Keratinocyte (primary cell): ENCODE results near the gene CST7. TPM values are rescaled to one million over a fixed set of nuclear protein-coding genes. Genes with fewer than 3 reads are reported as not detected.
"Not testable (repeated sequence)": the region's sequence is repeated elsewhere in the genome, so short reads cannot be mapped to it uniquely, and the experiment has no call there.

Experiments
- DNase-seq: peaks from one replicate; pipeline ENCODE4 v3.0.0-alpha.2; 2011; ENCODE audit warnings: low read depth, missing footprints, low spot score
- FAIRE-seq: peaks from 2 replicates; lab custom pipeline; 2011; peaks lifted over from hg19 to GRCh38; lab: Jason Lieb, UNC
- H2AFZ ChIP-seq: 2 replicates; pipeline ENCODE4 v1.6.0; 2012; ENCODE audit warnings: low read length, control low read depth, inconsistent platforms; ENCODE audit not compliant: control insufficient read depth
- H3K27ac ChIP-seq: 2 replicates; pipeline ENCODE4 v1.5.1; 2011; ENCODE audit warnings: low read length; ENCODE audit not compliant: control insufficient read depth, insufficient read depth
- H3K27me3 ChIP-seq: 3 replicates; pipeline ENCODE4 v1.6.0; 2011; ENCODE audit warnings: low read length; ENCODE audit not compliant: control insufficient read depth, insufficient read depth; ENCODE audit errors: extremely low read depth
- H3K36me3 ChIP-seq, 2 experiments: 2 replicates in 1 of 2; 3 replicates in 1 of 2; pipeline ENCODE4 v1.5.1; 2011; ENCODE audit warnings: low read length in 2 of 2, mild to moderate bottlenecking in 1 of 2; ENCODE audit not compliant: control insufficient read depth in 2 of 2, insufficient read depth in 2 of 2; ENCODE audit errors: extremely low read depth in 1 of 2
- H3K4me1 ChIP-seq: 3 replicates; pipeline ENCODE4 v1.5.1; 2011; ENCODE audit warnings: low read length; ENCODE audit not compliant: control insufficient read depth, insufficient read depth; ENCODE audit errors: extremely low read depth
- H3K4me2 ChIP-seq: 3 replicates; pipeline ENCODE4 v1.6.0; 2011; ENCODE audit warnings: low read depth, low read length; ENCODE audit not compliant: control insufficient read depth, insufficient read depth; ENCODE audit errors: extremely low read depth
- H3K4me3 ChIP-seq, 3 experiments: fragments of 200-600 bp in 1 of 3; sonication (generic) in 1 of 3; 2 replicates in 2 of 3; 3 replicates in 1 of 3; pipeline ENCODE4 v1.5.1; 2011 to 2016; ENCODE audit warnings: low read length in 3 of 3, mild to moderate bottlenecking in 3 of 3, control low read depth in 2 of 3, inconsistent platforms in 1 of 3, low read depth in 1 of 3, mixed read lengths in 1 of 3, mixed run types in 1 of 3, moderate library complexity in 1 of 3; ENCODE audit not compliant: control insufficient read depth in 2 of 3, insufficient read depth in 2 of 3; ENCODE audit errors: extremely low read depth in 1 of 3
- H3K79me2 ChIP-seq: 2 replicates; pipeline ENCODE4 v1.6.0; 2012; ENCODE audit warnings: low read length; ENCODE audit not compliant: control insufficient read depth, insufficient read depth
- H3K9ac ChIP-seq: 3 replicates; pipeline ENCODE4 v1.6.0; 2011; ENCODE audit warnings: low read length; ENCODE audit not compliant: control insufficient read depth, insufficient read depth; ENCODE audit errors: extremely low read depth
- H3K9me1 ChIP-seq: 3 replicates; pipeline ENCODE4 v1.6.0; 2011; ENCODE audit warnings: low read length; ENCODE audit not compliant: control insufficient read depth, insufficient read depth; ENCODE audit errors: extremely low read depth
- H3K9me3 ChIP-seq: 2 replicates; pipeline ENCODE4 v1.5.1; 2012; ENCODE audit warnings: low read depth, low read length; ENCODE audit not compliant: control insufficient read depth
- H4K20me1 ChIP-seq: 3 replicates; pipeline ENCODE4 v1.6.0; 2011; ENCODE audit warnings: low read length; ENCODE audit not compliant: control insufficient read depth, insufficient read depth; ENCODE audit errors: extremely low read depth
- CTCF ChIP-seq, 3 experiments: IDR thresholded peaks in 1 of 3; conservative IDR thresholded peaks in 1 of 3; optimal IDR thresholded peaks in 1 of 3; 2 replicates in 2 of 3; 3 replicates in 1 of 3; pipeline versions ENCODE3 to v1.5.1; 2011; ENCODE audit warnings: low read length in 3 of 3, mild to moderate bottlenecking in 3 of 3, moderate library complexity in 2 of 3, control low read depth in 1 of 3, inconsistent platforms in 1 of 3; ENCODE audit not compliant: insufficient read depth in 2 of 3; ENCODE audit errors: extremely low read depth in 1 of 3
- dilution Hi-C: fragments of 300-500 bp; cut with MboI; formaldehyde crosslinking; loops from one replicate; pipeline ENCODE4 v1.7.0; 2020; ENCODE audit warnings: low sequenced_read_pairs; ENCODE audit not compliant: extremely low pct_ligation_motif_present
- polyA plus RNA-seq, 5 experiments: library from polyadenylated mRNA; depleted of rRNA in 3 of 5; stranded (reverse) in 3 of 5; stranded (forward) in 1 of 5; unstranded in 1 of 5; fragments of >200 nt; gene quantifications; 1 replicate in 1 of 5; 2 replicates in 3 of 5; 3 replicates in 1 of 5; pipeline versions ENCODE4 v1.2.1 to v1.2.3, GENCODE V29; 2011 to 2012; ENCODE audit warnings: missing spikeins in 2 of 5, low read depth in 1 of 5, low replicate concordance in 1 of 5

Gene CST7
- polyA plus RNA-seq, 1 donor (not counting 4 experiments of a cell fraction or from before 2014, with no cell fraction given), result not detected

- H3K4me3 ChIP-seq, result no peak overlapping the region
- no peak overlapping the region for H3K9ac ChIP-seq
- no peak overlapping the region for H2AFZ ChIP-seq
- DNase-seq (no peak), FAIRE-seq (no peak)
- H3K4me1 ChIP-seq, result no peaks in the 10 kb centered on the region
- dilution Hi-C loops, result no loop called here
- no peaks in the 10 kb centered on the region for H3K9me1 ChIP-seq
- H3K27ac ChIP-seq, result no peak overlapping the region
- no peak overlapping the region for H3K4me2 ChIP-seq
- no peaks in the 10 kb centered on the region for H4K20me1 ChIP-seq
- H3K36me3 ChIP-seq, result no peaks in the 10 kb centered on the region
- H3K9me3 ChIP-seq, result no peaks in the 10 kb centered on the region
- no peaks in the 10 kb centered on the region for H3K27me3 ChIP-seq
- no peaks in the 10 kb centered on the region for H3K79me2 ChIP-seq
- no peak for TF ChIP-seq CTCF (optimal IDR thresholded peaks at IDR 0.05 in 1 of 3, IDR thresholded peaks at IDR 0.05 in 1 of 3, conservative IDR thresholded peaks at IDR 0.05 in 1 of 3; ENCODE audit: extremely low read depth in 1 of 3, insufficient read depth in 2 of 3, low read length in 3 of 3)
Measured at GRCh38 chr20:24943196-24943595, 5.9 kb upstream of the CST7 start.

- no peaks in the 10 kb centered on the region for H3K36me3 ChIP-seq
- TF ChIP-seq CTCF (optimal IDR thresholded peaks at IDR 0.05 in 1 of 3, IDR thresholded peaks at IDR 0.05 in 1 of 3, conservative IDR thresholded peaks at IDR 0.05 in 1 of 3; ENCODE audit: extremely low read depth in 1 of 3, insufficient read depth in 2 of 3, low read length in 3 of 3), result no peak
Measured at GRCh38 chr20:24943731-24944130, 5.3 kb upstream of the CST7 start.

GRCh38 chr20:24946376-24946775, 2.7 kb upstream of the CST7 start:
- H3K9me1 ChIP-seq, H3K4me3 ChIP-seq, H3K4me2 ChIP-seq, H3K36me3 ChIP-seq, H3K27me3 ChIP-seq, H3K9me3 ChIP-seq, H3K79me2 ChIP-seq, dilution Hi-C loops, H3K4me1 ChIP-seq, H4K20me1 ChIP-seq, DNase-seq, H2AFZ ChIP-seq, H3K9ac ChIP-seq, FAIRE-seq, H3K27ac ChIP-seq: not testable (repeated sequence)

More at GRCh38 chr20:24943731-24944130, 5.3 kb upstream of the CST7 start:
- Histone ChIP-seq H3K79me2 (no peaks in the 10 kb centered on the region), H4K20me1 (no peaks in the 10 kb centered on the region), H3K27me3 (no peaks in the 10 kb centered on the region), H3K9ac (no peak overlapping the region), H3K4me2 (no peak overlapping the region), H3K4me1 (no peaks in the 10 kb centered on the region), H3K27ac (no peak overlapping the region), H3K9me3 (no peaks in the 10 kb centered on the region), H3K4me3 (no peak overlapping the region), H2AFZ (no peak overlapping the region), H3K9me1 (no peaks in the 10 kb centered on the region)
- FAIRE-seq (no peak), DNase-seq (no peak)
- dilution Hi-C loops, result no loop called here

GRCh38 chr20:24948396-24948938, 602 bp upstream of the CST7 start:
- H3K4me2 ChIP-seq, H3K4me3 ChIP-seq, H2AFZ ChIP-seq, H3K79me2 ChIP-seq, H3K36me3 ChIP-seq, H3K27ac ChIP-seq, FAIRE-seq, H4K20me1 ChIP-seq, H3K9ac ChIP-seq, DNase-seq, H3K9me1 ChIP-seq, dilution Hi-C loops, H3K4me1 ChIP-seq, H3K27me3 ChIP-seq, H3K9me3 ChIP-seq: not testable (repeated sequence)
